ENCODE measurements around the gene ZNF785.

DNA sequence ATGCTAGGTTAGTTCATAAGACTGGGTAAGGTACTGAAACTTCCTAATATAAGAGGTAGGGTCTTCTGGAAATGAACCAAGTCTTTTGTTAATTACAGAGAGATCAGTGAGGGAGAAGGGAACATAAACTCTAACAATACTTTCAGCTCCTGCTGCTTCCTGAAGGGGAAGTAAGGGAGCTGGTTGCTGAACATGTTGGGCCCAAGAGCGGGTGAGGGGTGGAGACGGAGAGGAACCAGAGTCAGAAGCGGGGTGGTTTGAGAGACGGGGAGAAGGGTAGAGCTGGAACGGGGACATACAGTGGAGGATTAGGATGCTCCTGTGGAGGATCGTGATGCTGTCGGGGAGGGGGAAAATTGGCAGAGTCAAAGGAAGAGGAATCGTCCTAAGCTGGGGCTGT, 39.4 kb downstream of the ZNF785 start:
- TF ChIP-seq, protein P1, sequence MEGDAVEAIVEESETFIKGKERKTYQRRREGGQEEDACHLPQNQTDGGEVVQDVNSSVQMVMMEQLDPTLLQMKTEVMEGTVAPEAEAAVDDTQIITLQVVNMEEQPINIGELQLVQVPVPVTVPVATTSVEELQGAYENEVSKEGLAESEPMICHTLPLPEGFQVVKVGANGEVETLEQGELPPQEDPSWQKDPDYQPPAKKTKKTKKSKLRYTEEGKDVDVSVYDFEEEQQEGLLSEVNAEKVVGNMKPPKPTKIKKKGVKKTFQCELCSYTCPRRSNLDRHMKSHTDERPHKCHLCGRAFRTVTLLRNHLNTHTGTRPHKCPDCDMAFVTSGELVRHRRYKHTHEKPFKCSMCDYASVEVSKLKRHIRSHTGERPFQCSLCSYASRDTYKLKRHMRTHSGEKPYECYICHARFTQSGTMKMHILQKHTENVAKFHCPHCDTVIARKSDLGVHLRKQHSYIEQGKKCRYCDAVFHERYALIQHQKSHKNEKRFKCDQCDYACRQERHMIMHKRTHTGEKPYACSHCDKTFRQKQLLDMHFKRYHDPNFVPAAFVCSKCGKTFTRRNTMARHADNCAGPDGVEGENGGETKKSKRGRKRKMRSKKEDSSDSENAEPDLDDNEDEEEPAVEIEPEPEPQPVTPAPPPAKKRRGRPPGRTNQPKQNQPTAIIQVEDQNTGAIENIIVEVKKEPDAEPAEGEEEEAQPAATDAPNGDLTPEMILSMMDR (IDR thresholded peaks at IDR 0.05), result no peak
- TF ChIP-seq JUN (CRISPR knock-in tag; IDR thresholded peaks at IDR 0.05) (no peak), IRF1 (CRISPR knock-in tag; IDR thresholded peaks at IDR 0.05) (no peak), ZBTB21 (CRISPR knock-in tag; IDR thresholded peaks at IDR 0.05; ENCODE audit: borderline replicate concordance) (no peak), TEAD4 (CRISPR knock-in tag; IDR thresholded peaks at IDR 0.05) (no peak), SMAD4 (CRISPR knock-in tag; IDR thresholded peaks at IDR 0.05) (no peak), ZNF317 (CRISPR knock-in tag; IDR thresholded peaks at IDR 0.05; ENCODE audit: borderline replicate concordance, low read depth) (no peak), TCF7 (CRISPR knock-in tag; IDR thresholded peaks at IDR 0.05; ENCODE audit: low read depth) (no peak)
- TF ChIP-seq, protein P2, sequence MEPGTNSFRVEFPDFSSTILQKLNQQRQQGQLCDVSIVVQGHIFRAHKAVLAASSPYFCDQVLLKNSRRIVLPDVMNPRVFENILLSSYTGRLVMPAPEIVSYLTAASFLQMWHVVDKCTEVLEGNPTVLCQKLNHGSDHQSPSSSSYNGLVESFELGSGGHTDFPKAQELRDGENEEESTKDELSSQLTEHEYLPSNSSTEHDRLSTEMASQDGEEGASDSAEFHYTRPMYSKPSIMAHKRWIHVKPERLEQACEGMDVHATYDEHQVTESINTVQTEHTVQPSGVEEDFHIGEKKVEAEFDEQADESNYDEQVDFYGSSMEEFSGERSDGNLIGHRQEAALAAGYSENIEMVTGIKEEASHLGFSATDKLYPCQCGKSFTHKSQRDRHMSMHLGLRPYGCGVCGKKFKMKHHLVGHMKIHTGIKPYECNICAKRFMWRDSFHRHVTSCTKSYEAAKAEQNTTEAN (CRISPR knock-in tag; IDR thresholded peaks at IDR 0.05), result no peak
- TF ChIP-seq, protein P3, sequence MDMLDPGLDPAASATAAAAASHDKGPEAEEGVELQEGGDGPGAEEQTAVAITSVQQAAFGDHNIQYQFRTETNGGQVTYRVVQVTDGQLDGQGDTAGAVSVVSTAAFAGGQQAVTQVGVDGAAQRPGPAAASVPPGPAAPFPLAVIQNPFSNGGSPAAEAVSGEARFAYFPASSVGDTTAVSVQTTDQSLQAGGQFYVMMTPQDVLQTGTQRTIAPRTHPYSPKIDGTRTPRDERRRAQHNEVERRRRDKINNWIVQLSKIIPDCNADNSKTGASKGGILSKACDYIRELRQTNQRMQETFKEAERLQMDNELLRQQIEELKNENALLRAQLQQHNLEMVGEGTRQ (CRISPR knock-in tag; IDR thresholded peaks at IDR 0.05), result no peak
